ENCODE results near the gene PLEKHH1.

DNA sequence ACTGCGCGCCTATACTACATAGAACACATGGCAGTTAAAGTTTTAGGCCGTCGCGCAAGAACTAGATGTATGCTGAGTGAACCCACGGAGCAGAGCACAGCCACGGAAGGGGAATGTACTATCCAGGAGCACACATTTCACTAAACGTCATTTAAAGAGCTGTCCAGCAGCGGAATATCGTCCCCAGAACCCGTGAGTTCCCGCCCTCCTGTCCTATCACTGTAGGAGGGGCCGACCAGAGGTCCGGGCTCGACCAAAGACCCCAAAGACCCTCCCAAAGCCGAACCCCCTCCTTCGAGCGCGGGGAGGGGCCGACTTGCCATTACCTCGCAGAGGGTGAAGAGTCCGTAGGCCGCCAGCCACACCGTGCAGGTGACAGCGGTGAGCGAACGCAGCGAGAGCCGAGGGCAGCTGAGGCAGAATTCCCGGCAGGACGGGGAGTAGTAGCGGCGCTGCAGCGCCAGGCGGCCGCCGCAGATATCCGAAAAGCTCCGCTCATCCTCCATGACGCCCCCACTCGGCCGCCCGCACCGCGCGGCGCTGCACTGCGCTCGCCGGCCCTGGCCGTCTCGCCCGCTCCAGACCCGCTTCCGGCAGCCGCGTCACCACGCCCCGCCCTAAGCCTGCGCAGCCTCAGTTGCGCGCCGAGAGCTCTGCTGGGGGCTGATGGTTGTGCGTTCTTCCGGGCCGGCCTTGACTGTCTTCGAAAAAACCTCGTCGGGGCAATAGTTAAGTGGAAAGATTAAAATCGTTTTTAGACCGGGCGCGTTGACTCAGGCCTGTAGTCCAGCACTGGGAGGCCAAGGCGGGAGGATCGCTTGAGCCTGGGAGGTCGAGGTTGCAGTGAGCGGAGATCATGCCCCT, 66.8 kb downstream of the PLEKHH1 start, which contains the start of gene PIGH:
- TF ChIP-seq, protein P1, sequence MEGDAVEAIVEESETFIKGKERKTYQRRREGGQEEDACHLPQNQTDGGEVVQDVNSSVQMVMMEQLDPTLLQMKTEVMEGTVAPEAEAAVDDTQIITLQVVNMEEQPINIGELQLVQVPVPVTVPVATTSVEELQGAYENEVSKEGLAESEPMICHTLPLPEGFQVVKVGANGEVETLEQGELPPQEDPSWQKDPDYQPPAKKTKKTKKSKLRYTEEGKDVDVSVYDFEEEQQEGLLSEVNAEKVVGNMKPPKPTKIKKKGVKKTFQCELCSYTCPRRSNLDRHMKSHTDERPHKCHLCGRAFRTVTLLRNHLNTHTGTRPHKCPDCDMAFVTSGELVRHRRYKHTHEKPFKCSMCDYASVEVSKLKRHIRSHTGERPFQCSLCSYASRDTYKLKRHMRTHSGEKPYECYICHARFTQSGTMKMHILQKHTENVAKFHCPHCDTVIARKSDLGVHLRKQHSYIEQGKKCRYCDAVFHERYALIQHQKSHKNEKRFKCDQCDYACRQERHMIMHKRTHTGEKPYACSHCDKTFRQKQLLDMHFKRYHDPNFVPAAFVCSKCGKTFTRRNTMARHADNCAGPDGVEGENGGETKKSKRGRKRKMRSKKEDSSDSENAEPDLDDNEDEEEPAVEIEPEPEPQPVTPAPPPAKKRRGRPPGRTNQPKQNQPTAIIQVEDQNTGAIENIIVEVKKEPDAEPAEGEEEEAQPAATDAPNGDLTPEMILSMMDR (IDR thresholded peaks at IDR 0.05), result peak; percentile 39 to 85 (median 62)
- peak; percentile 62 to 89 for TF ChIP-seq EP300 (IDR thresholded peaks at IDR 0.05)
- peak; percentile 75 to 89 for TF ChIP-seq POLR2A (IDR thresholded peaks at IDR 0.05)

Measured in tibial nerve (tissue), 4 donors.